ENCODE results near the gene ATR. TPM values are rescaled to one million over a fixed set of nuclear protein-coding genes. Genes with fewer than 3 reads are reported as not detected.

ATR gene
- total and polyA plus RNA-seq, 9 of the 15 experiments (the other 6 are each of a cell fraction or from before 2014, with no cell fraction given): 18.0 to 37.8 (median 23.2) TPM

DNA sequence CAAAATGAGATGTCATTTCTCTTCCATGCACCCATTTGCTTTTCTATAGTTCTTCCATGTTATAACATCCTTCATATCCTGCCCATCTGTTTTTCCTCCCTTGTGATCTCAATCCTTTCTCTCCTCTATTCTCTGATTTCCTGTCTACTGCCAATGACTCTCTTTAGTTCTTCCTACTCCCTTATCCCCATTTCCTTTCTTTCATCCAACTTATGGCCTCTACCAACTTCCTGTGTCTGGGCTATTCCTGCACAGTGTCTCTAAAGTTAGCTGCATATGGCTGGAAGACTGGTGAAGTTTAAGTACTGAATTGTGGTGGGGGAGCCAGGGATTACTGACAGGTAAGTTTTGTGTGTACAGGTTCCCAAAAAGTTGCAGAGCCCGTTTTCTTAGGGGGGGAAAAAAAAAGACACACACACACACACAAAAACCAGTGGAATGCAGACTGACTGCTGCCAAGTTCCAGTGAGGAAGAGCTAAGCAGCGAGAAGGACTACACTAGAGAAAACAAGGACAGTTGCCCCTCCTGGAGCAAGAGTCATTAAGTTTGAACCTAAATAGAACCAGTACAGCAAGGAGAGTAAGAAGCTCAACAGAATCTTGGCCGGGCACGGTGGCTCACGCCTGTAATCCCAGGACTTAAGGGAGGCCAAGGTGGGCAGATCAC lies 159.5 kb downstream of the ATR start:
- peaks cover 69% of the 10 kb centered on the region for H3K36me3 ChIP-seq (ENCODE audit: control insufficient read depth, insufficient read depth, low read length)
- CTCF ChIA-PET (ENCODE audit: low intra/inter-chr PET ratio): no interaction called here
- no TSS peak for BruUV-seq (replicated peaks)
- H3K4me1 ChIP-seq (replicated peaks in 1 of 2; ENCODE audit: control insufficient read depth in 2 of 2, insufficient read depth in 2 of 2, low read length in 2 of 2): no peaks in the 10 kb centered on the region
- WGBS (ENCODE audit: insufficient coverage, low coverage, missing lambda C conversion rate): 98% methylated on average over 4 of the region's 5 CpGs
- no peak overlapping the region for H2AFZ ChIP-seq (ENCODE audit: low read depth, low read length)
- H3K9me3 ChIP-seq (replicated peaks; ENCODE audit: control insufficient read depth, insufficient read depth, low read depth, low read length): no peaks in the 10 kb centered on the region
- POLR2A ChIA-PET: no interaction called here
- H3K9me1 ChIP-seq (ENCODE audit: control insufficient read depth, insufficient read depth, low read length): no peaks in the 10 kb centered on the region
- in situ Hi-C loops (cut with MboI): no loop called here
- H3K27me3 ChIP-seq (ENCODE audit: control insufficient read depth in 2 of 2, insufficient read depth in 2 of 2, low read length in 2 of 2): no peaks in the 10 kb centered on the region
- H3K27ac ChIP-seq (ENCODE audit: extremely low read depth, low read depth, low read length): no peak overlapping the region
- H3K4me2 ChIP-seq (ENCODE audit: insufficient read depth, low read length): no peak overlapping the region
- H3K79me2 ChIP-seq (ENCODE audit: control insufficient read depth, insufficient read depth, low read length): no peaks in the 10 kb centered on the region
- ATAC-seq (no peak), DNase-seq (ENCODE audit: extremely low read depth in 1 of 4, low spot score in 3 of 4) (no peak), FAIRE-seq (no peak)
- no peak overlapping the region for H3K4me3 ChIP-seq
- no peaks in the 10 kb centered on the region for H4K20me1 ChIP-seq (replicated peaks; ENCODE audit: control insufficient read depth, insufficient read depth, low read length)
- intact Hi-C loops (cut with micrococcal nuclease): no loop called here
- TF ChIP-seq MAFG (tag; conservative IDR thresholded peaks at IDR 0.05): no peak
- no peak for TF ChIP-seq NCOA4 (IDR thresholded peaks at IDR 0.05; ENCODE audit: partially characterized antibody)
- TF ChIP-seq PTBP1 (IDR thresholded peaks at IDR 0.05; ENCODE audit: low read depth, low read length): no peak
- no peak for TF ChIP-seq ETV5 (CRISPR knock-in tag; IDR thresholded peaks at IDR 0.05; ENCODE audit: low read depth)
- TF ChIP-seq THRB (CRISPR knock-in tag; conservative IDR thresholded peaks at IDR 0.05): no peak
- TF ChIP-seq SRSF7 (optimal IDR thresholded peaks at IDR 0.05; ENCODE audit: low read depth, low read length): no peak
- TF ChIP-seq JUND (IDR thresholded peaks at IDR 0.05; ENCODE audit: borderline replicate concordance, low read depth, low read length): no peak
- TF ChIP-seq JUND (tag; IDR thresholded peaks at IDR 0.05; ENCODE audit: borderline replicate concordance, low read depth, low read length): no peak
- TF ChIP-seq CC2D1A (IDR thresholded peaks at IDR 0.05): no peak
- TF ChIP-seq ZNF134 (CRISPR knock-in tag; conservative IDR thresholded peaks at IDR 0.05): no peak
- TF ChIP-seq LEF1 (IDR thresholded peaks at IDR 0.05): no peak
- no peak for TF ChIP-seq STAT6 (CRISPR knock-in tag; IDR thresholded peaks at IDR 0.05)
- no peak overlapping the region for H3K9ac ChIP-seq (ENCODE audit: insufficient read depth in 1 of 2, low read depth in 2 of 2, low read length in 2 of 2)
